Limb (tissue), 2 donors: Measurements from ENCODE around the gene SEC61A2.
"Not testable (repeated sequence)": the region's sequence is repeated elsewhere in the genome, so short reads cannot be mapped to it uniquely, and the experiment has no call there.

ENCODE experiments used
- DNase-seq, 2 donors: peaks; one replicate each; pipeline ENCODE4 v3.0.0-alpha.2; 2016; ENCODE audit errors: extremely low spot score in 2 of 2

The SEC61A2 gene

DNA sequence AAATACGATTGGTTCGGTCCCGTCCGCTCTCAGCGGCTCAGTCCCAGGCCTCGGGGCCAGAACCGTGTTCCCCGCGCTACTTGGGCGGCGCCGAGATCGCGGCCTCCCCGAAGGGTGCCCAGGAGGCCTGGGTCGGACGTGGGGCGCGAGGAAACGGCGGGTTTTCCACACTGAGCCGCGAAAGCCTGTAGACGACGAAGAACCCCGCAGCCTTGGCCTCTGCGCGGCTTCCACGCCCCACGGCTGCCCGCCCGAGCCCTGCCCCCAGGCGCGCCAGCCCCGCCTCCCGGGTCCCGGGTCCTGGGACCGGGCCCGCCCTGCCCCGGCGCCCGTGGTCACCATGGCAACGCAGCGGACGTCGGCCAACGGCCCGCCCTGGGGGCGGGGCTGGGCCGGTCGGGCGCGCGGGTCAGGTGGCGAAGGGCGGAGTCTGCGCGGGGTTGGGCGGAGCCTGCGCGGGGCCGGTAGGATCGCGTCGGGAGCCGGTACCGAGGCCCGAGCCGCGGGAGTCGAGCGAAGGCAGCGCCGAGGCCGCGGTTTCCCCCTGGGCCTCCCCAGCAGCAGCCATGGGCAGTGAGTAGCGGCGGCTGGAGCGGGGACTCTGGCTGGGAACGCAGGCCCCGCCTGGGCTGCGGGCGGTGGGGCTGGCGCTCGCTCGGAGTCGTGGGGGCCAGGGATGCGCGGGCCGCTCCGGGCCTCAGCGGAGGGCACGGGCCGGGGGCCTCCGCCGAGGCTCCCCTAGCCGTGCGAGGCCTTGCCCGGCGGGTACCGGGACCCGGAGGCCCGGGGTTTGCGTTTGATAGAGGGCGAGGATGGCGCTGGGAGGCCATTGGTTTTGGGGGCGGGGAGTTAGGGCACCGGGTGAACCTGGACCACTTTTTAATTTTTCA is at the start of gene SEC61A2:
TSS of gene SEC61A2 (plus strand) at position 456 of the 890 bp plus-strand sequence. CDS start at position 567, 111 bp downstream.
- peak; percentile 89 to 98 for DNase-seq

DNA sequence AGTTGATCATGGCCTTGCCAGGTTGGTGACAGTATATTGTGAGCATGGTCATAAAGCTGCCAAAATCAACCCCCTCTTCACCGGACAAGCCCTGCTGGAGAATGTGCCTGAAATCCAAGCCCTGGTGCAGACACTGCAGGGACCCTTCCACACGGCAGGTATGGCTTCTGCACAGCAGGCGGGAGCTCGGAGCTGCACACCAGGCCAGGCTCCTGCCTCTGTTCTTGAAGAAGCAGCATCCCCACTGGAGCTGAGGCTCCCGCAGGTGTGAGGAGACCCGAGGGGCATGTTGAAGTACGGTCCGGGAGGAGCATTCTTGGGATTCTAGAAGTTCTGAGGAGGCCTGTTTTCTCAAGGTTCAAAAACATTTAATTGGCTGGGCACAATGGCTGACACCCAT is 48.0 kb upstream of the SEC61A2 start:
- no peak for DNase-seq

DNA sequence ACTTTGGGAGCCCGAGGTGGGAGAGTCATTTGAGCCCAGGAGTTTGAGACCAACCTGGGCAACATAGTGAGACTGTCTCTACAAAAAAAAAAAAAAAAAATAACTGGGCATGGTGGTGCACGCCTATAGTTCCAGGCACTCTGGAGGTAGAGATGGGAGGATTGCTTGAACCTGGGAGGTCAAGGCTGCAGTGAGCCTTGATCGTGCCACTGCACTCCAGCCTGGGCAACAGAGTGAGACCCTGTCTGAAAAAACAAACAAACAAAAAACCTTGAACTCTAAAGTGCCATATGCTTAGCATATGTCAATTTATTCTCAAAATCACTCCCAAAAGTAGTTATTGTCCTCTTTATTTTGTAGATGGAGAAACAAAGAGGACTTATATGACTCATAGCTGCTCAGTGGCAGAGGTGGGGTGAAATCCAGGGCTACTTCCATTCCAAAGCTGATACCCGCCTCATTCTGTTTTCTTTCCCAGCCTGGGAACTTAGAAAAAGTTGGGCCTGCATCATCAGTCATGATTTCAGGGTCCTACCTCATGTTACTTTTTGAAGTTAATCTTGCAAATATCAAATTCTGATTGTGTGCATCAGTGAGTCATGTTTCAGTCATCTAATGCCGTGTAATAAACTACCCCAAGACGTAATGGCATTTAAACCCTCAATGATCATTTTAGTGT is 47.5 kb upstream of the SEC61A2 start:
- DNase-seq, result no peak

DNA sequence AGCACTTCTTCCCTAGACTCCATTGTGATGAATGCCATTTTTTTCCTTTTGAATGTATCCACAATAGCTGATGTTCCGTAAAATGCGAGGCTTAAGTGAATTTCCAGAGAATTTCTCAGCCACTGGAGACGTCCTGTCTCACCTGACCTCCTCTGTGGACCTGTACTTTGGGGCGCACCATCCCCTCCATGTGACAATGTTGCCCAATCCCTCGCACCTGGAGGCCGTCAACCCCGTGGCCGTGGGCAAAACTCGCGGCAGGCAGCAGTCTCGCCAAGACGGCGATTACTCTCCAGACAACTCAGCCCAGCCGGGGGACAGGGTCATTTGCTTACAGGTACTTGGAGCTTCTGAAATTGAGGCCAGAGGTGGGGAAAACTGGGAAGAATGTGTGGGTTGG is 40.6 kb upstream of the SEC61A2 start:
- DNase-seq, result no peak

DNA sequence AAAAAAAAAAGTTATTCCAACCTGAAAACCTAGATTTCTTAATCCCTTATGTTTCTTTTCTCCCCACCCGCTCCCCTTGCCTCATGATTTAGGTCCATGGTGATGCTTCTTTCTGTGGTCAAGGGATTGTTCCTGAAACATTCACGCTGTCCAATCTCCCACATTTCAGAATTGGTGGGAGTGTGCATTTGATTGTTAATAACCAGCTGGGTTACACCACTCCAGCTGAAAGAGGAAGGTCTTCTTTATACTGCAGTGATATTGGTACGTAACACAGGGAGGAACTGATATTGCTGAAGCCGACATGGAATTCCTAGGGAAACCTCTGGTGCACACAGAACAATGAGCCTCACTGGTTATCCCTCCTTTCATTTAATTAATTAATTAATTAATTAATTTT is 38.1 kb upstream of the SEC61A2 start:
- DNase-seq, result no peak

DNA sequence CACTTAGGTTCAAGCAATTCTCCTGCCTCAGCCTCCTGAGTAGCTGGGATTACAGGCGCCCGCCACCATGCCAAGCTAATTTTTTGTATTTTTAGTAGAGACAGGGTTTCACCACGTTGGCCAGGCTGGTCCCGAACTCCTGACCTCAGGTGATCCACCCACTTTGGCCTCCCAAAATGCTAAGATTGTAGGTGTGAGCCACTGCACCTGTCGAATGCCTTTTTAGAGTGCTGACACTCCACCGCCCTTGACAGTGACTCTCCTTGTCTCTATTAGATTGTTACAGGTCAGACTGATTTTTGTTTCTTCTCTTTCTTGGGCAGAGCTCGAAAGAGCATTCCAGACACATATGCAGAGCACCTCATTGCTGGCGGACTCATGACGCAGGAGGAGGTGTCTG is 32.1 kb upstream of the SEC61A2 start:
- not testable (repeated sequence) for DNase-seq

DNA sequence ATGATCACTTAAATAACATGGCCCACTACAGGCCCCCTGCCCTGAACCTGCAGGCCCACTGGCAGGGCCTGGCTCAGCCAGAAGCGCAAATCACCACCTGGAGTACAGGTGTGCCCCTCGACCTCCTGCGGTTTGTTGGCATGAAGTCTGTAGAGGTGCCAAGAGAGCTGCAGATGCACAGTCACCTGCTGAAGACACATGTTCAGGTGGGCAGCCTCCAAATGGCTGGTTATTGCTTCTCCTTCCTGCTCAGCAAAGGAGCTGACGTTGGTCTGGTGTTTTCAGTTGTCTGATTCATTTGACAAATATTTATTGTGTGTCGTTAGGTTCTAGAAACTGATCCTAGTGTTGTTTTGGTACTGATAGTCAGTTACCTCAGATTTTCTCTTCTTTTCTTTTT is 31.7 kb upstream of the SEC61A2 start:
- no peak for DNase-seq

DNA sequence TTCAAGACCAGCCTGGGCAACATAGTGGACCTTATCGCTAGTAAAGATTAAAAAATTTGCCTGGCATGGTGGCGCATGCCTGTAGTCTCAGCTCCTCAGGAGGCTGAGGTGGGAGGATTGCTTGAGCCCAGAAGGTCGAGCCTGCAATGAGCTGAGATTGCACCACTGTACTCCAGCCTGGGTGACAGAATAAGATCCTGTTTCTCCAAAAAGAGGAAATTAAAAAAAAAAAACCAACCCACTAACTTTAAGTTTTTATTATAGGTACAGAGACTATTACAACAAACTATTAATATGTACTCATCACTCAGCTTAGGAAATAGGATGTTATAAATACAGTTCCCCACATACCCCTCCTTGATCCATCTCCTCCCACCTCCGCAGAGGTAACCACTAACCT is 30.5 kb upstream of the SEC61A2 start:
- no peak for DNase-seq

DNA sequence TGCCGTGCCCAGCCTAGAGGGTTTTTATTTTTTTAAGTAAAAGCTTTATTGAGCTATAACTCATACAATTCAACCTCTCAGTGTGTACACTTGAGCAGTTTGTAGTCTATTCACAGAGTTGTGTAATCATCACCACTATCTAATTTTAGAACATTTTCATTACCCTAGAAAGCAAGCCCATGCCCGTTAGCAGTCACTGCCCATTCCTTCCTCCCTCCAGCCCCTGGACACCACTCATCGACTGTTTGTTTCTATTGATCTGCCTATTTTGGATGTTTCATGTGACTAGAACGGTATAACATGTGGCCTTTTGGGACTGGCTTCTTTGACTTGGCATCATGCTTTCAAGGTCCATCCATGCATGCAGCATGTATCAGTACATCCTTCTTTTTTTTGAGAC is 25.7 kb upstream of the SEC61A2 start:
- DNase-seq, result no peak

DNA sequence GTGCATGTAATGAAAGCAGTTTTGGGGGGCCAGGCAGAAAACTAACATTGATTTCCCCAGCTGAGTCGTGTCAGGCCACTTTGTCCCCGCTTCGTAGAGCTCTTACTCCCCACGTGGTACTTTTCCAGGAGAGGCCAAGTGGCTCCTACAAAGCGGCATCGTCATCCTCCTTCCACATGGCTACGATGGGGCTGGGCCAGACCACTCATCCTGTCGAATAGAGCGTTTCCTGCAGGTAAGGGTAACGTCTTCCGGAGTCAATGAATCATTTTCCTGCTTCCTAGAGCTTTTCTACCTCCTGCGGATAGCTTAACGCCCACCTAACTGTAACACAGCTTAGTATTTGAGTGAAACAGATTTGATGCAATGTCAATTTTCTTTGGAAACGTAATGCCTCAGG is 21.7 kb upstream of the SEC61A2 start:
- DNase-seq, result no peak

DNA sequence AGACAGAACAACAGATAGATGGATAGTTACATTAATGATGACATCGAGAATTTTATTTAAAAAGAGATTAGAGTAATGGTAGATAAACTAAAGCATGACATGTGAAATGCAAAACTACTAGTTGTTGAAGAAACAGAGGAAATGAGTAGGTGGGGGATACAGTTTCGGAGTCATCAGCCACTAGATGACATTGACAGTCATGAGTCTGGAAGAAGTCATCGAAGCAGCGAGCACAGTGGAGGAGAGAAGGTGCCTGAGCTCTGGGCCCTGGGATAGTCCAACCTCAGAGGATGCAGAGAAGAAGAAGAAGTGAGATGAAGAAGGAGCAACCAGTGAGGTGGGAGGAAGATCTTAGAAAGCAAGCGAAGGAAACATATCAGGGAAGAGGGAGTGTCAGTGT is 20.2 kb upstream of the SEC61A2 start:
- no peak for DNase-seq

DNA sequence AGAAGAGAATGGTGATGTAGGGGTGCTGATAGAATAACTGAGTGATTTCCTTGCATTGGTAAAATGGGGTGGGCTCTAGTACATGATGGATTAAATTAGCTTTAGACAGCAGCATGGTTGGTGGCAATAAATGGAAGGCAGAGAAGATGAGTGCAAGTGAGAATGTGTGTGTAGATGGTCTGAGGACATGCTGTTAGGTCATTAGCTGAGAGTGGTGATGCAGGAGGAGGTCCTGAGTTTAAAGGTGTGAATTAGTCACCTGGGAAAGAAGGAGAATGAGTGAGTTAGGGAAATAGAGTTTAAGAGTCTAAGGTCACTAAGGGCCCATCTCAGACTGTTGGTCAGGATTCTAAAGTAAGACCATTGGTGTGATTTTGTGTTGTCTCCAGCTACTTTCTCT is 17.9 kb upstream of the SEC61A2 start:
- DNase-seq, result no peak

DNA sequence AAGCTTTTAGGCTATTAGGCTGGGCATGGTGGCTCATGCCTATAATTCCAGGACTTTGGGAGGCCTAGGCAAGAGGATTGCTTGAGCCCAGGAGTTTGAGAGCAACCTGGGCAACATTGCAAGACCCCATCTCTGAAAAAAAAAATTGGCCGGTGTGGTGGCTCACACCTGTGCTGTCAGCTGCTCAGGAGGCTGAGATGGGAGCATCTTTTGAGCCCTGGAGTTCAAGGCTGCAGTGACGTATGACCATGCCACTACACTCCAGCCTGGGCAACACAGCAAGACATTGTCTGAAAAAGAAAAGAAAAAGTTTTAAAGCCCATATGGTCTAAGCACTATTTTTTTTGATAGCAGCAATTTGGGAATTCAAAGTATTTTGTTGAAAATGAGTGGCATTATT is 15.8 kb upstream of the SEC61A2 start:
- no peak for DNase-seq

DNA sequence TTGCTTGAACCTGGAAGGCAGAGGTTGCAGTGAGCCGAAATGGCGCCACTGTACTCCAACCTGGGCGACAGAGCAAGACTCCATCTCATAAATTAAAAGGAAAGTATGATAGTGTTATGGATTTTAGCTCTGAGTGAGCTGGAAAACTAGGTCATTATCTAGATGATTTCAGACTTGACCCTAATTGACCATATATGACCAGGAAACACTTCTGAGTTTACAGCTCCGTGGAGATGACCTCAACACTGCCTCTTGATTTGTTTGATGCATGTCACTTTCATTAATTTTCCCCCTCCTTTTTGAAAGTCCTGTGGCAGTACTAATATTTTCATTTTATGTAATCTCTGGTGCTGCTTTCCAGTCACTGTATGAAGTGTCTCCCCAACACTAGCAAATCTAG is 7.8 kb upstream of the SEC61A2 start:
- no peak for DNase-seq

DNA sequence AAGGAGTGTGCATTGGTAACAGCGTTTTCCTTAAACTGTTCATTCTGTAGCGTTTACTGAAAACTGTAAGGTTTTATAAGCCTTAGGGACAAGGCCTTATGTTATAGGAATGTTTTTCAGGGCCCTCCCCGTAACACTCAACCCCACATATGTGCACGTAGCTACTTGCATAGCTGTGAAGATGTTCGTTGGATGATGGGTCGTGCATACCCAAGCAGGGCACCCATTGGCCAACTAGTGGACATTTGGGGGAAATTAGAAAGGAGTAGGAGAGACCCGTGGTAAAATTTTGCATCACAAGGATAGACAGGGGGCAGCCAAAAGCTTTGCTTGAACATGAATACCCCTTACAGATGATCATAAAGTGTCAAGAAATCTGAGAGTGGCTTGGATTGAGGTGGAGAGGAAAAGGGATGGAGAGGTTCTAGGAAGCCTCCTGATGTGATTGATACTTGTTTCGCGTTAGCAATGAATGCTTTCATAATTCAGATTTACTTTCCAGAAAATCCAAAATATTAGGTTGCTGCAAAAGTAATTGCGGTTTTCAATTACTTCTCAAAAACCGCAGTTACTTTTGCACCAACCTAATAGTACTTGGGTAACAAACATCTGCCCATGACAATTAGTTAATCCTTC is 878 bp downstream of the SEC61A2 start:
- peak; percentile 57 to 77 for DNase-seq

DNA sequence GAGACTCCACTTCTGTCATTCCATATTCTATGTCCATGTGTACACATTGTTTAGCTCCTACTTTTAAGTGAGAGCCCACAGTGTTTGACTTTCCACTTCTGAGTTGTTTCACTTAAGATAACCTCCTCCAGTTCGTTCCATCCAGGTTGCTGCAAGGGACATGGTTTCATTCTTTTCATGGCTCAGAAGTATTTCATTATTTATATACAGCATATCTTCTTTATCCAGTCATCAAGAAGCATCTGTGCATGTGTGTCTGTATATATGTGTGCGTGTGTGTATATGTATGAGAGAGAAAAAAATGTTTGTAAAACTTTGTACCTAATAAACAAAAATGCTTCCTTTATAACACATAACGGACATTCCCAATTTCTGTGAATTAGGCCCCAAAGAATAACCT is 6.2 kb downstream of the SEC61A2 start:
- no peak for DNase-seq

DNA sequence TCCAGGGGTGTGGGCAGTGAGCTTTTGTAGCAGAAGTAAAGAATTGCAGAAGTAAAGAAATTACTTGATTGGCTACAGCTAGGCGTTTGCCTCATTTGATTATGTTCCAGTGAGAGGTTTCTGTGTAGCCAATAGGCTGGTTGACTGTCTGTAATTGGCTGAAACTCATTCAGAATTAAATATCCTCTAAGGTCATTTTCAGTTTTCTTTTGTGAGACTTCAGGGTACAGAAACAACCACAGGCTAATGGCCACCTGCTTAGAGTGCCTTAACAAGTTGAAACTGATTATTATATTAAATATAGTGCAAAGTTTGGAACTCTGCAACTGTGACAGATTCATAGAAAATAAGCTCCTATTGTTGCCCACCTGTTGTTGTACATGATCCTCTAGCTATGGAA is 10.6 kb downstream of the SEC61A2 start:
- no peak for DNase-seq

DNA sequence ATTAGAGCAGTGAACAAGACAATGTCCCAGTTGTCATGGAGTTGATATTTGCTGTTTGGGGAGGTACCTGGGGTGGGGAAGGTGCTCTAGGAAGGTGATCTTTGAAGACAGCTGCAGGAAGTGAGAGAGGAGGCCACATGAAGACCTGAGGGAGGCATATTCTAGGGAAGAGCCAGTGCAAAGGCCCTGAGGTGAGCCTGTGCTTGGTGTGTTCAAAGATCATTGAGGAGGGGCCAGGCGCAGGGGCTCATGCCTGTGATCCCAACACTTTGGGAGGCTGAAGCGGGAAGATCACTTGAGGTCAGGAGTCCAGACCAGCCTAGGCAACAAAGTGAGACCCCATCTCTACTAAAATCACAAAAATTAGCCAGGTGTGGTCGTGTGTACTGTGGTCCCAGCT is 15.1 kb downstream of the SEC61A2 start:
- DNase-seq, result no peak

DNA sequence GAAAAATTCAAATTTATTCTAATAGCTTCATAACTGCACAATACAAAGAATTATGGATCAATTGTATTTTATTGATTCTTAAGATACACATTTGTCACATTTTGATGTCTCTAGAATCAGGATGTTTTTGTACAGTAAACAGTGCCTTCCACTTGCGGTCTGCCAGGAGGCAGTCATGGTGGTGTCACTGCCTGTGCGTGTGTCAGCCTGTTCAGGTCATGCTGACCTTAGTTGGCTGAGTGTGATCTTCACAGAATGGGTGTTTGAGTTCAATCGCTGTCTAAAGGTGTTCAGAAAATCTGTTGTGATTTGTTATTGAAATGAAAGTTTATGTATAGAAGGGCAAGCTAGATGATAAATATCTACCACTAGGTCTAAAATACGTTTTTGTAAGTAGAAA is 20.7 kb downstream of the SEC61A2 start:
- DNase-seq, result no peak

DNA sequence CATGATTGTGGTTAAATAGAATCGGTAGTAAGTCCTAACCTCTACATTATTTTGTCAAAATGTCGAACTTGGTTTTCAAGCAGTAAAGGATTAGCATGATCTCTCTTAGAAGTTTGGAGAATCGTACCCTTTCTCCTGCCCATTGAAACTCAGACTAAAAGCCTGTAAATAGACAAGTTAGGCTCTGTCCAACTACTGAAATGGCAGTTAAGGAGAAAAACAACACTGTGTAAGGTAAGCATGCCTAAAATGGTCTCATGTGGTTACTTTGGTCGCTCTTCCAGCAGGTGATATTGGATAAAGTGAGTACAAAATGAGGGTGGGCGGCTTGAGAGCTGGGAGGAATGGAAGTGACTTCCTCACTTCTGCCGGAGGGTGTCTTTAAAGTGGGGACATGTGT is 25.0 kb downstream of the SEC61A2 start:
- DNase-seq, result no peak

DNA sequence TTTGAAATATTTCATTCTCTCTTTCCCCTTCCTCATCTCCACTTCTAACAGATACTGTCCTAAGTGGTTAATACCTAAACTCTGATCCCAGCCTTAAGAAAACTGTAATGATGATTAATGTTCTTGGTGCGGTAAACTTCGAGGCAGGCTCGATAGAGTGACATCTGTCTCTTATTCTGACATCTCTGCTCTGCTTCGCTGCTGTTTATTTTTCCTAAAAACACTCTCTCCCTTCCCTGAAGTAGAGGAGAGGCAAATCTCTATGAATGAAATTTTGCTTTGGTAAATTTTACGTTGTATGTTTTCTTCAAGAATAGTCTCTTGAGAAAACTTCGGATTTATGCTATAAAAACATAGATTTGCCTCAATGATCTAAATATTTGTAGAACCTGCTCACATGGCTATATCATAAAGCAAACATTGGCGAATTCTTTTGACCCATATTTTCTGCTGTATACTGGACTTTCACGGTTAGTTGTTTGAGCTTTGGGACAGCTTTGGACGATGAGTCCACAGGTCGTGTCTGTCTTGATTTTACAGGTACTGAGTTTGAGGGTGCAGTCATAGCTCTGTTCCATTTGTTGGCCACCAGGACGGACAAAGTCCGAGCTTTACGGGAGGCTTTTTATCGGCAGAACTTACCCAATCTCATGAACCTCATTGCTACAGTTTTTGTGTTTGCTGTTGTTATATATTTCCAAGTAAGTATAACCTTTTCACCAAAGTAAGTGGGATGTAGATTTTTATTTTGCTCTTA is 27.1 kb downstream of the SEC61A2 start:
- no peak for DNase-seq

DNA sequence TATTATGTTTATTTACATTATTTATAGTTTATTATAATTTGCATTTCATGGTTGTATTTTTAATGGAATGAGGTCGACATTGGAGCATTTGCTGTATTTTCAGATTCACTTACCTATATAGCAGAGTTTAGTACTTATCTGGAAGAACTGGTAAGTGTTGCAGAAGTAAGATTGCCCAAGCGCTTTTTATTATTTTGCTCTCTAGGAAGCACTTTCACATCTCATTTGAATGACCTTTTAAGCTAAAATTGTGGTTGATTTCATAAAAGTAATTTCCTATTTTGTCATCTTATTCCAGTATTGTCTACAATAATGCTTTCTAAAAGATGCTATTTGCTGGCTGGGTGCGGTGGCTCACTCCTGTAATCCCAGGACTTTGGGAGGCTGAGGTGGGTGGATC is 28.6 kb downstream of the SEC61A2 start:
- DNase-seq, result no peak
